Left ventricle myocardium inferior (tissue), 1 donor: ENCODE results near the gene FOXA2. TPM values are rescaled to one million over a fixed set of nuclear protein-coding genes. Genes with fewer than 3 reads are reported as not detected.

Experiments used
- DNase-seq: peaks from one replicate; pipeline ENCODE4 v3.0.0-alpha.2; 2020
- H3K27ac ChIP-seq: fragments of 200-600 bp; replicated peaks from 2 replicates; pipeline ENCODE4 v1.8.0; 2021
- H3K27me3 ChIP-seq: fragments of 200-600 bp; 2 replicates; pipeline ENCODE4 v1.8.0; 2021; ENCODE audit warnings: low read depth
- H3K36me3 ChIP-seq: fragments of 200-600 bp; 2 replicates; pipeline ENCODE4 v1.8.0; 2021
- H3K4me1 ChIP-seq: fragments of 200-600 bp; 2 replicates; pipeline ENCODE4 v1.8.0; 2021
- H3K4me3 ChIP-seq: fragments of 200-600 bp; 2 replicates; pipeline ENCODE4 v1.8.0; 2021; ENCODE audit warnings: mild to moderate bottlenecking, moderate library complexity
- H3K9me3 ChIP-seq: fragments of 200-600 bp; replicated peaks from 2 replicates; pipeline ENCODE4 v1.8.0; 2021
- intact Hi-C: fragments of 100-400 bp; cut with micrococcal nuclease; formaldehyde crosslinking; loops from one replicate; pipeline ENCODE4 v1.11.0; 2022
- total RNA-seq: library from RNA; stranded (reverse); fragmentation: NEBNext Ultra II Directional; extraction: Animal tissue kit (Norgen Biotek cat#: 25700); gene quantifications from one replicate; pipeline ENCODE4 v1.2.1, GENCODE V29; 2021
- TF ChIP-seq, protein P1 (sequence below): fragments of 200-600 bp; IDR thresholded peaks from 2 replicates; pipeline ENCODE4 v1.8.0; 2021; ENCODE audit warnings: antibody characterized with exemption, mild to moderate bottlenecking, borderline replicate concordance
- donor health status: DM: no; HTN: yes; CAD: no; lungs with severe emphysema.

FOXA2 gene
- total RNA-seq, 1 donor from 2014 or later, result not detected

DNA sequence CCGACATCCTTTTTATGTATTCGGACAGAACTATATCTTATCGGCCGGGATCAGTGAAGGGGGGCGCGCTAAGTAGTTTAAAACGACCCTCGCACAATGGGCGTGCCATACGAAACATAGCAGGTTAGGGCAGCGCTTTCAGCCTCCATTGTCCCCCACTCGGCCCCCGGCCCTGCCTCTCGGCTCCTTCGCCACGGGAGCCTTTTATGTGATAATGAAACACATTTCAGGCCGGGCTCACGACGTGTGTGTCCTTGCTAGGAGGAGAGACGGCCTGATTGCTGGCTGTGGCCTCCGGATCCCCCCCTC lies 5.3 kb downstream of the FOXA2 start:
- Histone ChIP-seq H3K27me3 (peaks cover 100% of the 10 kb centered on the region), H3K36me3 (no peaks in the 10 kb centered on the region), H3K4me1 (peaks cover 42% of the 10 kb centered on the region), H3K4me3 (peak overlapping the region; percentile 25), H3K27ac (no peak overlapping the region), H3K9me3 (no peaks in the 10 kb centered on the region)
- intact Hi-C loops, result no loop called here
- TF ChIP-seq, protein P1, sequence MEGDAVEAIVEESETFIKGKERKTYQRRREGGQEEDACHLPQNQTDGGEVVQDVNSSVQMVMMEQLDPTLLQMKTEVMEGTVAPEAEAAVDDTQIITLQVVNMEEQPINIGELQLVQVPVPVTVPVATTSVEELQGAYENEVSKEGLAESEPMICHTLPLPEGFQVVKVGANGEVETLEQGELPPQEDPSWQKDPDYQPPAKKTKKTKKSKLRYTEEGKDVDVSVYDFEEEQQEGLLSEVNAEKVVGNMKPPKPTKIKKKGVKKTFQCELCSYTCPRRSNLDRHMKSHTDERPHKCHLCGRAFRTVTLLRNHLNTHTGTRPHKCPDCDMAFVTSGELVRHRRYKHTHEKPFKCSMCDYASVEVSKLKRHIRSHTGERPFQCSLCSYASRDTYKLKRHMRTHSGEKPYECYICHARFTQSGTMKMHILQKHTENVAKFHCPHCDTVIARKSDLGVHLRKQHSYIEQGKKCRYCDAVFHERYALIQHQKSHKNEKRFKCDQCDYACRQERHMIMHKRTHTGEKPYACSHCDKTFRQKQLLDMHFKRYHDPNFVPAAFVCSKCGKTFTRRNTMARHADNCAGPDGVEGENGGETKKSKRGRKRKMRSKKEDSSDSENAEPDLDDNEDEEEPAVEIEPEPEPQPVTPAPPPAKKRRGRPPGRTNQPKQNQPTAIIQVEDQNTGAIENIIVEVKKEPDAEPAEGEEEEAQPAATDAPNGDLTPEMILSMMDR, result no peak
- no peak for DNase-seq

- H3K4me3 ChIP-seq, result peak overlapping the region; percentile 33
- TF ChIP-seq, protein P1, result no peak
- H3K27ac ChIP-seq, result no peak overlapping the region
- H3K4me1 ChIP-seq, result peaks cover 36% of the 10 kb centered on the region
- intact Hi-C loops, result no loop called here
- DNase-seq, result no peak
- H3K27me3 ChIP-seq, result peaks cover 99% of the 10 kb centered on the region
- H3K9me3 ChIP-seq, result no peaks in the 10 kb centered on the region
- H3K36me3 ChIP-seq, result no peaks in the 10 kb centered on the region
Measured at GRCh38 chr20:22578221-22579118, 5.9 kb downstream of the FOXA2 start.

DNA sequence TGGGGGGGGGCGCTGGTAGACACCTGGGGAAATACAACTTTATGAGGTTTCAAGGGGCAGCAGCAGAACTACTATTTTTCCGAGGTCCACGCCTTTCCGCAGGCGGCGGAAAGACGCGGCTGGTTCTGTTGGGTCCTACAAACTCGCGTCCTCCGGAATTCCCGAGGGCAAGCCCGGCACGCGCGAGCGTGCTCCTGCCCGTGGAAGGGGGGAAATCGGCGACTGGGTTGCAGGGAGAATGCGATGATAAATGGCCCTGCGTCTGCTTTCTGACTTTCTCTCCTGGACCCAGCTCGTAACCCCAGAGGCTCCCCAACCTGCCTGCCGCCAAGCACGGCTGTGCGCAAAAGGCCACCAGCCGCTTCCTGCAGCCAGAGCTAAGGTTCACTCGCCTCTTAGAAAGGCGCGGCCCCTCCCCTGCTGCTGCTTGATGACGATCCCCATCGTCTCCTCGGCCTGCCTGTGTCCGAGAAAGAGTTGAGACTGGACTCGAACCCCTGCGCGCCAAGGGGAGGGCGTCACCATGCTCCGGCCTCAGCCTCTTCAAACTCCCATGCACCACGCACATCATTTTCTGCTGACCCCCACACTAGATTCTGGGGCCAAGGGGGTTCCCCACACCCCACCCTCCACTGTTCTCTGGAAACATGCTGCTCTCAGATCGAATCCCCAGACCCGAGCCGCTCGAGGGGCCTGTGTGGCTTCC lies 6.7 kb downstream of the FOXA2 start:
- peaks cover 99% of the 10 kb centered on the region for H3K27me3 ChIP-seq
- TF ChIP-seq, protein P1, result no peak
- peaks cover 28% of the 10 kb centered on the region for H3K4me1 ChIP-seq
- H3K36me3 ChIP-seq, result no peaks in the 10 kb centered on the region
- H3K4me3 ChIP-seq, result no peak overlapping the region
- intact Hi-C loops, result no loop called here
- DNase-seq, result no peak
- no peaks in the 10 kb centered on the region for H3K9me3 ChIP-seq
- H3K27ac ChIP-seq, result no peak overlapping the region

DNA sequence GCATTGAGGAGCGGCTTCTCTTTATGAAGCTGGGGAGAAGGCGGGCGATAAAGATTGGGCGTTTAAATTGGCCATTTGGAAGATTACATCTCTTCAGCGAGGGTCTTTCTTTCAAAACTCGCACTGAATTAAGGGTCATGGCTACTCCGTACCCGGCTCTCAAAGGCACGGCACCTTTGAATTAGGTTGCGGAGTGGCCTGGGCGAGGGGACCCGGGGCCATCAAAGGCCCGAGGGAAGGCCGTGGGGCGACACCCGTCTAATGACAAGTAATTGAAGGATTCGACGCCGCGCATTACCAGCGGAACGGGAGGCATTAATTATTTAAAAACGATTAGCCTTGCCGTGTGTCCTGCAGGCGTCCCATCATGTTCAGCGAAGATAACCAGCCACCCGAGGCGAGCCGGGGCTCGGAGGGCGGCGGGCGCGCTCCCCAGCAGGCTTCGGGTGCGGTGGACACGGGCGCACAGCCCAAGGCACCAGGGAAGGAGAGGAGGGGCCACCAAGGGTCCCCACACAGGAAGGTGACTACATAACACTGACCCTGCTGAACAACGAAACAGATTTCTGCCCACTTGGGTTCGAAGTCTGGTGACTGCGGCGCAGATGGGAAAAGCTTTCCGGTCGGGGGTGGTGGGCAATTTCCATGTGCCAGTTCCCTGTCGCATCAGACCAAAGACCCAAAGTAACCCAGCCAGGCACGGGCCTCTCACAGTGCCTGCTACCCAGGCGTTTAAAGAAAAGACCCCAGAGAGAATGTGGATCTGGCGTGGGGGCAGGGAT lies 7.4 kb downstream of the FOXA2 start:
- H3K27ac ChIP-seq, result no peak overlapping the region
- peaks cover 99% of the 10 kb centered on the region for H3K27me3 ChIP-seq
- H3K4me1 ChIP-seq, result peaks cover 22% of the 10 kb centered on the region
- TF ChIP-seq, protein P1, result no peak
- intact Hi-C loops, result no loop called here
- H3K36me3 ChIP-seq, result no peaks in the 10 kb centered on the region
- no peak overlapping the region for H3K4me3 ChIP-seq
- H3K9me3 ChIP-seq, result no peaks in the 10 kb centered on the region
- DNase-seq, result no peak

DNA sequence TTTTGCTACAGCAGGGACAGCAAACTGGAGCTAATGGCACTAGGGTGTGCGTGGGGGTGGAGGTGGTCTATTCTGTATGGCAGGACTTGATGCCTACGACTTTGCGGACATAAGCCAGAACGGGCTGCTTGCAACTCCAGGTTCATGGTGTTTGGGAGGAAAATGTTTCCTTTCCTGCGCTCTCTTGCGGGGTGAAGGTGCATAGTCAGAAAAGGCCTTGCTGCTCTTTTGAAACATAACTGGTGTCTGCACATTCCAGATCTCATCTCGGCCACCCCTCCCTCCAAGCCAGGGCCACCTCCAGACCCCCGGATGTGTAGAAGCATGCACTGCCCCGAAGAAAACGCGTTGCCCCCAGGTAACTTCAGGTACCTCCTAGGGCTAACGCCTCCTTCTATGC lies 8.1 kb downstream of the FOXA2 start:
- intact Hi-C loops, result no loop called here

More for the DNA sequence above, 8.1 kb downstream of the FOXA2 start:
- Histone ChIP-seq H3K4me1 (peaks cover 22% of the 10 kb centered on the region), H3K27me3 (peaks cover 99% of the 10 kb centered on the region), H3K9me3 (no peaks in the 10 kb centered on the region), H3K4me3 (no peak overlapping the region), H3K27ac (no peak overlapping the region), H3K36me3 (no peaks in the 10 kb centered on the region)
- TF ChIP-seq, protein P1, result no peak
- no peak for DNase-seq
